OCI-LY3 (cell line): ENCODE measurements around the gene SUPT3H.

Experiments used
- CTCF ChIP-seq: fragments of 200-600, 300-600 bp; sonication (generic); IDR thresholded peaks from 2 replicates; pipeline ENCODE4 v1.5.1; 2014; ENCODE audit warnings: antibody characterized with exemption, low read length, low read depth
- EZH2phosphoT487 ChIP-seq: fragments of 200-600 bp; shearing (Covaris generic); IDR thresholded peaks from 2 replicates; pipeline ENCODE4 v1.6.1; 2018; ENCODE audit warnings: antibody characterized with exemption, mixed run types, low read depth

DNA sequence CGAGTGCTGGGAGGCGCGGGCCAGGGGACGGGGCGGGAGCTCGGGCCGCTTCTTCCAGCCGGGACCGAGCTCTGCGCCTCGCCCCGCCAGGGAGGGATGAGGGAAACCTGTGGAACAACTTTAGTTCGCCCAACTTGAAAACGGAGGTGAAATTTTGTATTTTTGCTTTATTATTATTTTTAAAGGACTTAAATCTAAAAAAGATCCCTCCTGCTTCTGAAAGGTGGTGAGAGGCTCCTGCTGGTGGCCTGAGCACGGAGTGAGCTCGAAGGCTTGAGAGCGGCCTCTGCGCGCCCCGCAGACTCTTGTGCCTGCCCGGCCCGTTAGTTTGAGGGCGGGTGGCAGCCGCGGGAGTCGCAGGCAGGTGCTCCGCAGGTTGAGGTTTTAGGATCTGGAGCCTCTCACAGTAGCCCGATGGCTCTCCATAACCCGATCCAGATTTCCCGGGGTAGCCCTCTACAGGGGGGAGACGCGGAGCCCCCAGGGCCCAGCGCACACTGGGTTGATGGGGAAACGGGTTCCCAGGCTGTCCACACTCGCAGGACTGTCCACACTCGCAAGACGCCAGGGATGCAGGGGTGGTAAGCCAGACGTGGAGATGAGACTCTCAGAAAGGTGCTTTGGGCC is 46.2 kb upstream of the SUPT3H start:
- TF ChIP-seq CTCF (no peak), EZH2phosphoT487 (no peak)
